Stimulated activated CD8-positive, alpha-beta memory T cell treated with anti-CD3 and anti-CD28 coated beads, Interleukin-7, amount 100 ng/mL, for 48 hours (primary cell): ENCODE results near the gene ZNF789.

ENCODE experiments used
- DNase-seq, 2 donors: peaks; one replicate each; pipeline ENCODE4 v3.0.0-alpha.2; 2020; ENCODE audit warnings: low read depth in 1 of 2; ENCODE audit errors: extremely low read depth in 1 of 2

Gene ZNF789

GRCh38 chr7:99457650-99458493, 14.8 kb upstream of the ZNF789 start:
- no peak for DNase-seq

- DNase-seq = no peak
Measured at GRCh38 chr7:99459087-99459486, 13.6 kb upstream of the ZNF789 start.

GRCh38 chr7:99460651-99461050, 12.0 kb upstream of the ZNF789 start:
- DNase-seq = no peak

- DNase-seq = no peak
Measured at GRCh38 chr7:99461221-99461620, 11.5 kb upstream of the ZNF789 start.

- DNase-seq = no peak
Measured at GRCh38 chr7:99465421-99465768, 7.3 kb upstream of the ZNF789 start.

GRCh38 chr7:99468336-99468918, 4.3 kb upstream of the ZNF789 start:
- DNase-seq = no peak

- DNase-seq = no peak
Measured at GRCh38 chr7:99469381-99470065, 3.2 kb upstream of the ZNF789 start.

- no peak for DNase-seq
Measured at GRCh38 chr7:99473315-99473596, 566 bp downstream of the ZNF789 start.

- no peak for DNase-seq
Measured at GRCh38 chr7:99476107-99476506, 3.4 kb downstream of the ZNF789 start.

- DNase-seq = no peak
Measured at GRCh38 chr7:99478464-99479440, 6.1 kb downstream of the ZNF789 start.

- no peak for DNase-seq
Measured at GRCh38 chr7:99485094-99485493, 12.4 kb downstream of the ZNF789 start.

- DNase-seq = no peak
Measured at GRCh38 chr7:99489235-99489634, 16.5 kb downstream of the ZNF789 start.

- DNase-seq = no peak
Measured at GRCh38 chr7:99490878-99491277, 18.2 kb downstream of the ZNF789 start.

GRCh38 chr7:99493823-99494222, 21.1 kb downstream of the ZNF789 start:
- DNase-seq = no peak

GRCh38 chr7:99497766-99498545, 25.3 kb downstream of the ZNF789 start:
- DNase-seq = no peak

- no peak for DNase-seq
Measured at GRCh38 chr7:99498546-99498944, 25.9 kb downstream of the ZNF789 start.

- DNase-seq = no peak
Measured at GRCh38 chr7:99499371-99499720, 26.7 kb downstream of the ZNF789 start.

- peak; percentile 76 to 86 for DNase-seq
Measured at GRCh38 chr7:99499721-99500636, 27.3 kb downstream of the ZNF789 start, which contains the start of gene ZNF394. TSS of gene ZNF394 (minus strand) at chr7:99500281. CDS start at chr7:99500093, 188 bp downstream.

GRCh38 chr7:99500637-99501009, 27.9 kb downstream of the ZNF789 start:
- DNase-seq = no peak
